Right atrium auricular region (tissue), 2 donors: ENCODE results near the gene LAG3. TPM values are rescaled to one million over a fixed set of nuclear protein-coding genes. Genes with fewer than 3 reads are reported as not detected.

Experiments
- DNase-seq: peaks from one replicate; pipeline ENCODE4 v3.0.0-alpha.2; 2019; ENCODE audit warnings: low spot score
- H3K27ac ChIP-seq, 2 donors: fragments of 200-600 bp; sonication (generic); 1 replicate in 1 of 2; 2 replicates in 1 of 2; pipeline ENCODE4 v1.5.1; 2016 to 2019
- H3K27me3 ChIP-seq, 2 donors: fragments of 200-600 bp; sonication (generic); one replicate each; pipeline versions ENCODE4 v1.5.1 to v1.6.0; 2017 to 2019
- H3K36me3 ChIP-seq: fragments of 200-600 bp; sonication (generic); one replicate; pipeline ENCODE4 v1.5.1; 2016
- H3K4me1 ChIP-seq, 2 donors: fragments of 200-600 bp; sonication (generic); one replicate each; pipeline versions ENCODE4 v1.5.1 to v1.6.0; 2017 to 2019
- H3K4me3 ChIP-seq, 2 donors: fragments of 200-600 bp; sonication (generic); 1 replicate in 1 of 2; 2 replicates in 1 of 2; pipeline ENCODE4 v1.5.1; 2017 to 2019; ENCODE audit warnings: mild to moderate bottlenecking in 1 of 2, moderate library complexity in 1 of 2
- H3K9me3 ChIP-seq, 2 donors: fragments of 200-600 bp; sonication (generic); one replicate each; pipeline ENCODE4 v1.5.1; 2019
- total RNA-seq, 2 donors: library from RNA; depleted of rRNA; stranded (reverse); fragments of >200 nt; gene quantifications; one replicate each; pipeline ENCODE4 v1.1.0, GENCODE V29; 2016
- TF ChIP-seq, protein P1 (sequence below), 2 donors: fragments of 200-600 bp; sonication (generic); IDR thresholded peaks; one replicate each; pipeline ENCODE4 v1.5.1; 2019; ENCODE audit warnings: antibody characterized with exemption in 2 of 2

The LAG3 gene
- total RNA-seq, 2 donors from 2014 or later: 0.47 TPM; not detected in 1

- H3K27ac ChIP-seq: peak overlapping the region; percentile 4 to 88
- no peaks in the 10 kb centered on the region for H3K27me3 ChIP-seq
- TF ChIP-seq, protein P1, sequence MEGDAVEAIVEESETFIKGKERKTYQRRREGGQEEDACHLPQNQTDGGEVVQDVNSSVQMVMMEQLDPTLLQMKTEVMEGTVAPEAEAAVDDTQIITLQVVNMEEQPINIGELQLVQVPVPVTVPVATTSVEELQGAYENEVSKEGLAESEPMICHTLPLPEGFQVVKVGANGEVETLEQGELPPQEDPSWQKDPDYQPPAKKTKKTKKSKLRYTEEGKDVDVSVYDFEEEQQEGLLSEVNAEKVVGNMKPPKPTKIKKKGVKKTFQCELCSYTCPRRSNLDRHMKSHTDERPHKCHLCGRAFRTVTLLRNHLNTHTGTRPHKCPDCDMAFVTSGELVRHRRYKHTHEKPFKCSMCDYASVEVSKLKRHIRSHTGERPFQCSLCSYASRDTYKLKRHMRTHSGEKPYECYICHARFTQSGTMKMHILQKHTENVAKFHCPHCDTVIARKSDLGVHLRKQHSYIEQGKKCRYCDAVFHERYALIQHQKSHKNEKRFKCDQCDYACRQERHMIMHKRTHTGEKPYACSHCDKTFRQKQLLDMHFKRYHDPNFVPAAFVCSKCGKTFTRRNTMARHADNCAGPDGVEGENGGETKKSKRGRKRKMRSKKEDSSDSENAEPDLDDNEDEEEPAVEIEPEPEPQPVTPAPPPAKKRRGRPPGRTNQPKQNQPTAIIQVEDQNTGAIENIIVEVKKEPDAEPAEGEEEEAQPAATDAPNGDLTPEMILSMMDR (IDR thresholded peaks at IDR 0.05): no peak
- no peaks in the 10 kb centered on the region for H3K9me3 ChIP-seq
- no peak for DNase-seq
- H3K4me1 ChIP-seq: peaks cover 0 to 65% of the 10 kb centered on the region in 2 donors
- peak overlapping the region; percentile 72 to 80 for H3K4me3 ChIP-seq
- peaks cover 6% of the 10 kb centered on the region for H3K36me3 ChIP-seq
These were observed 3.8 kb upstream of the LAG3 start for GRCh38 chr12:6768437-6768914.

- peaks cover 6% of the 10 kb centered on the region for H3K36me3 ChIP-seq
- H3K27ac ChIP-seq: peak overlapping the region; percentile 4 to 88
- TF ChIP-seq, protein P1 (IDR thresholded peaks at IDR 0.05): no peak
- DNase-seq: no peak
- peaks cover 0 to 64% of the 10 kb centered on the region in 2 donors for H3K4me1 ChIP-seq
- no peaks in the 10 kb centered on the region for H3K27me3 ChIP-seq
- peak overlapping the region in 1 of 2 donors; percentile 80 for H3K4me3 ChIP-seq
- H3K9me3 ChIP-seq: no peaks in the 10 kb centered on the region
These were observed 3.3 kb upstream of the LAG3 start for GRCh38 chr12:6768990-6769389.

DNA sequence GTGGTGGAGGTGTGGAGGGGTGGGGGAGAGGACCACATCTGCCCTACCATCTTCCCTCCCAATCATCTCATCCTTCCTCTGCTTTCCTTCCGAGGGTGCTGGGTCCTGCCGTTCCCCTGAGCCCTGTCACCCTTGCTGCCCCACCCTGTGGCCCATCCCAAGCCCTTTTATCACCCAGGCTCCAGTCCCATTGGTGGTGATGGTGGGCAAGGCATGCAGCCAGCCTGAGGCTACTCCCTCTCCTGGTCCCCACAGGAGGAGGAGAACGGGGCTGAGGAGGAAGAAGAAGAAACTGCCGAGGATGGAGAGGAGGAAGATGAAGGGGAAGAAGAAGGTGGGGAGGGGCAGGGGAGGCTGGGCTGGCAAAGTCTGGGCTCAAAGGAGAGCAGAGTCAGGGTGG, 2.7 kb upstream of the LAG3 start:
- DNase-seq: no peak
- TF ChIP-seq, protein P1 (IDR thresholded peaks at IDR 0.05): no peak
- Histone ChIP-seq H3K27me3 (no peaks in the 10 kb centered on the region), H3K4me1 (peaks cover 0 to 61% of the 10 kb centered on the region in 2 donors), H3K9me3 (no peaks in the 10 kb centered on the region), H3K36me3 (peaks cover 6% of the 10 kb centered on the region), H3K4me3 (no peak overlapping the region), H3K27ac (no peak overlapping the region)

DNA sequence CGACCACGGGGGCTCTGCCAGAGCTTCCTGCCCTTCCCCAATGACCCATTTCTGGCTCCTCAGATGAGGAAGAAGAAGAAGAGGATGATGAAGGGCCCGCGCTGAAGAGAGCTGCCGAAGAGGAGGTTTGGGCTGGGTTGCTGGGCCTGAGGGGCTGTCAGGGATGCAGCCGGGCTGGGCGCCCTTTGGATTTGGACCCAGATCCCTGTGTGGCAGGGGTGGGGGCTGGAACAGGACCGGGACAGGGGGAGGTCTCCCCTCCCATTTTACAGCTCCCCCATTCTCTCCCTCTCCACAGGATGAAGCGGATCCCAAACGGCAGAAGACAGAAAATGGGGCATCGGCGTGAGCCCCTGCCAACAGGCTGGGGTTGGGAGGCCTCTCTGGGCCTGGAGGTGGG, 2.2 kb upstream of the LAG3 start:
- Histone ChIP-seq H3K4me1 (peaks cover 0 to 57% of the 10 kb centered on the region in 2 donors), H3K27me3 (no peaks in the 10 kb centered on the region), H3K4me3 (no peak overlapping the region), H3K36me3 (peaks cover 6% of the 10 kb centered on the region), H3K27ac (no peak overlapping the region), H3K9me3 (no peaks in the 10 kb centered on the region)
- TF ChIP-seq, protein P1 (IDR thresholded peaks at IDR 0.05): no peak
- no peak for DNase-seq

- TF ChIP-seq, protein P1 (IDR thresholded peaks at IDR 0.05): no peak
- Histone ChIP-seq H3K27ac (peak overlapping the region; percentile 17 to 46), H3K27me3 (no peaks in the 10 kb centered on the region), H3K4me3 (no peak overlapping the region), H3K4me1 (peaks cover 0 to 52% of the 10 kb centered on the region in 2 donors), H3K9me3 (no peaks in the 10 kb centered on the region), H3K36me3 (peaks cover 6% of the 10 kb centered on the region)
- DNase-seq: no peak
These were observed 1.7 kb upstream of the LAG3 start for GRCh38 chr12:6770600-6770999.

DNA sequence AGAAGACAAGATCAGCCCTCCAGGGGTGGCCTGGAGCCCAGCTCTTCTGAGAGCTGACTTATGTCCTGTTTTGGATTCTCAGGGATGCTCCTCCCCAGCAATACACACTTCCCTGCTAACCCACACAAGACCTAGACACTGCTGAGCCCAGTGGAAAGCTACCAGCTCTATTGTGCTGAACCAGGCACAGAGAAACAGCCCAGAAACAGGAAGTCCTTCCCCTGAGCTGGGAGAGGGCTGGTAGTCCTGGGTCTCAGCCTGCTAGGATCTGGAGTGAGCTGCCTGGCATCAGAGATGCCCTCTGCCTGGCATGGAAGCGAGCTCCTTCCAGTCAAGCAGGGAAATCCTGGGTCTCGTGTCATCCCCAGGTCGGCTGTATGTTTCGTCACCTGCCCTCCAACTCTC, 1.2 kb upstream of the LAG3 start:
- H3K4me3 ChIP-seq: no peak overlapping the region
- no peak for DNase-seq
- H3K36me3 ChIP-seq: peaks cover 6% of the 10 kb centered on the region
- peak overlapping the region; percentile 17 to 46 for H3K27ac ChIP-seq
- no peaks in the 10 kb centered on the region for H3K27me3 ChIP-seq
- H3K9me3 ChIP-seq: no peaks in the 10 kb centered on the region
- peaks cover 0 to 49% of the 10 kb centered on the region in 2 donors for H3K4me1 ChIP-seq
- TF ChIP-seq, protein P1 (IDR thresholded peaks at IDR 0.05): no peak
